Retinal pigment epithelial cell (primary cell): ENCODE data around the gene NXF1.

Source experiments
- DNase-seq: peaks from one replicate; pipeline ENCODE4 v3.0.0-alpha.2; 2010; ENCODE audit warnings: low read depth
- H3K4me3 ChIP-seq: 2 replicates; pipeline ENCODE4 v1.5.1; 2011; ENCODE audit warnings: mild to moderate bottlenecking, low read length, control low read depth, moderate library complexity
- CTCF ChIP-seq: conservative IDR thresholded peaks from 2 replicates; pipeline ENCODE4 v1.5.1; 2011; ENCODE audit warnings: low read depth, low read length, control low read depth, inconsistent platforms

Gene NXF1

GRCh38 chr11:62805961-62806441 is 761 bp upstream of the NXF1 start:
- no peak for TF ChIP-seq CTCF
- peak overlapping the region; percentile 94 for H3K4me3 ChIP-seq
- no peak for DNase-seq

- peak; percentile 12 for DNase-seq
- TF ChIP-seq CTCF = no peak
- H3K4me3 ChIP-seq = peak overlapping the region; percentile 94
Observed at GRCh38 chr11:62804310-62805075, 747 bp downstream of the NXF1 start.

GRCh38 chr11:62801071-62801470 is 4.2 kb downstream of the NXF1 start:
- DNase-seq = no peak
- no peak for TF ChIP-seq CTCF
- no peak overlapping the region for H3K4me3 ChIP-seq

- H3K4me3 ChIP-seq = no peak overlapping the region
- DNase-seq = no peak
- TF ChIP-seq CTCF = no peak
Observed at GRCh38 chr11:62799486-62799885, 5.8 kb downstream of the NXF1 start.

- no peak overlapping the region for H3K4me3 ChIP-seq
- TF ChIP-seq CTCF = no peak
- DNase-seq = no peak
Observed at GRCh38 chr11:62796281-62796680, 9.0 kb downstream of the NXF1 start.

- no peak for DNase-seq
- TF ChIP-seq CTCF = no peak
- H3K4me3 ChIP-seq = no peak overlapping the region
Observed at GRCh38 chr11:62794201-62794775, 11.0 kb downstream of the NXF1 start.

GRCh38 chr11:62792202-62792575 is 13.1 kb downstream of the NXF1 start:
- no peak for TF ChIP-seq CTCF
- peak overlapping the region; percentile 25 for H3K4me3 ChIP-seq
- DNase-seq = no peak
